ENCODE measurements around the gene ZNF439.
"Not testable (repeated sequence)": the region's sequence is repeated elsewhere in the genome, so short reads cannot be mapped to it uniquely, and the experiment has no call there.

- TF ChIP-seq, protein P1, sequence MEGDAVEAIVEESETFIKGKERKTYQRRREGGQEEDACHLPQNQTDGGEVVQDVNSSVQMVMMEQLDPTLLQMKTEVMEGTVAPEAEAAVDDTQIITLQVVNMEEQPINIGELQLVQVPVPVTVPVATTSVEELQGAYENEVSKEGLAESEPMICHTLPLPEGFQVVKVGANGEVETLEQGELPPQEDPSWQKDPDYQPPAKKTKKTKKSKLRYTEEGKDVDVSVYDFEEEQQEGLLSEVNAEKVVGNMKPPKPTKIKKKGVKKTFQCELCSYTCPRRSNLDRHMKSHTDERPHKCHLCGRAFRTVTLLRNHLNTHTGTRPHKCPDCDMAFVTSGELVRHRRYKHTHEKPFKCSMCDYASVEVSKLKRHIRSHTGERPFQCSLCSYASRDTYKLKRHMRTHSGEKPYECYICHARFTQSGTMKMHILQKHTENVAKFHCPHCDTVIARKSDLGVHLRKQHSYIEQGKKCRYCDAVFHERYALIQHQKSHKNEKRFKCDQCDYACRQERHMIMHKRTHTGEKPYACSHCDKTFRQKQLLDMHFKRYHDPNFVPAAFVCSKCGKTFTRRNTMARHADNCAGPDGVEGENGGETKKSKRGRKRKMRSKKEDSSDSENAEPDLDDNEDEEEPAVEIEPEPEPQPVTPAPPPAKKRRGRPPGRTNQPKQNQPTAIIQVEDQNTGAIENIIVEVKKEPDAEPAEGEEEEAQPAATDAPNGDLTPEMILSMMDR (CRISPR knock-in tag; IDR thresholded peaks at IDR 0.05), result not testable (repeated sequence)
- TF ChIP-seq ERF (CRISPR knock-in tag; IDR thresholded peaks at IDR 0.05); RBM39 (IDR thresholded peaks at IDR 0.05; ENCODE audit: low read depth, low read length, poor library complexity, severe bottlenecking); ARID4A (CRISPR knock-in tag; IDR thresholded peaks at IDR 0.05; ENCODE audit: borderline replicate concordance); ZNF589 (CRISPR knock-in tag; conservative IDR thresholded peaks at IDR 0.05); ZNF326 (CRISPR knock-in tag; IDR thresholded peaks at IDR 0.05; ENCODE audit: borderline replicate concordance); SNAPC5 (CRISPR knock-in tag; IDR thresholded peaks at IDR 0.05; ENCODE audit: borderline replicate concordance): not testable (repeated sequence)
- TF ChIP-seq, protein P2, sequence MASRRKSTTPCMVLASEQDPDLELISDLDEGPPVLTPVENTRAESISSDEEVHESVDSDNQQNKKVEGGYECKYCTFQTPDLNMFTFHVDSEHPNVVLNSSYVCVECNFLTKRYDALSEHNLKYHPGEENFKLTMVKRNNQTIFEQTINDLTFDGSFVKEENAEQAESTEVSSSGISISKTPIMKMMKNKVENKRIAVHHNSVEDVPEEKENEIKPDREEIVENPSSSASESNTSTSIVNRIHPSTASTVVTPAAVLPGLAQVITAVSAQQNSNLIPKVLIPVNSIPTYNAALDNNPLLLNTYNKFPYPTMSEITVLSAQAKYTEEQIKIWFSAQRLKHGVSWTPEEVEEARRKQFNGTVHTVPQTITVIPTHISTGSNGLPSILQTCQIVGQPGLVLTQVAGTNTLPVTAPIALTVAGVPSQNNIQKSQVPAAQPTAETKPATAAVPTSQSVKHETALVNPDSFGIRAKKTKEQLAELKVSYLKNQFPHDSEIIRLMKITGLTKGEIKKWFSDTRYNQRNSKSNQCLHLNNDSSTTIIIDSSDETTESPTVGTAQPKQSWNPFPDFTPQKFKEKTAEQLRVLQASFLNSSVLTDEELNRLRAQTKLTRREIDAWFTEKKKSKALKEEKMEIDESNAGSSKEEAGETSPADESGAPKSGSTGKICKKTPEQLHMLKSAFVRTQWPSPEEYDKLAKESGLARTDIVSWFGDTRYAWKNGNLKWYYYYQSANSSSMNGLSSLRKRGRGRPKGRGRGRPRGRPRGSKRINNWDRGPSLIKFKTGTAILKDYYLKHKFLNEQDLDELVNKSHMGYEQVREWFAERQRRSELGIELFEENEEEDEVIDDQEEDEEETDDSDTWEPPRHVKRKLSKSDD (CRISPR knock-in tag; IDR thresholded peaks at IDR 0.05; ENCODE audit: low read depth), result not testable (repeated sequence)
These were observed 19.2 kb downstream of the ZNF439 start for GRCh38 chr19:11867766-11868165.
